IMR-90 (cell line): Measurements from ENCODE around the gene ST6GALNAC4. TPM values are rescaled to one million over a fixed set of nuclear protein-coding genes. Genes with fewer than 3 reads are reported as not detected.

Experiments used
- ATAC-seq: fragments of 200-7000 bp; cut with Tn5 transposase; 2 replicates; pipeline ENCODE4 v1.9.1; 2020; ENCODE audit warnings: low read depth, mild to moderate bottlenecking, moderate library complexity
- BruUV-seq: library from RNA; stranded (reverse); fragments of 400-500 nt; replicated peaks from 2 replicates; lab custom pipeline; 2021; lab: Mats Ljungman, UMichigan
- CTCF ChIA-PET: fragments of 300-600 bp; formaldehyde crosslinking; extraction: SDS; loops from one replicate; lab custom pipeline; 2021; ENCODE audit warnings: antibody characterized with exemption; lab: Yijun Ruan, JAX
- POLR2A ChIA-PET: fragments of 300-600 bp; sonication (Branson Sonifier 250); formaldehyde crosslinking; loops from one replicate; lab custom pipeline; 2022; ENCODE audit warnings: antibody characterized with exemption; ENCODE audit not compliant: unreplicated experiment; lab: Charles Lee
- DNase-seq: peaks from one replicate; pipeline ENCODE4 v3.0.0; 2013
- H2AFZ ChIP-seq: replicated peaks from 2 replicates; pipeline ENCODE3; 2013; ENCODE audit warnings: low read length, mild to moderate bottlenecking; ENCODE audit not compliant: poor library complexity
- H2AK5ac ChIP-seq: 2 replicates; pipeline ENCODE4 v1.6.1; 2013; ENCODE audit warnings: low read depth, low read length, inconsistent platforms
- H2AK9ac ChIP-seq: replicated peaks from 2 replicates; pipeline ENCODE3; 2013; ENCODE audit warnings: mild to moderate bottlenecking, low read depth, low read length, moderate library complexity; ENCODE audit not compliant: poor library complexity
- H2BK120ac ChIP-seq: 2 replicates; pipeline ENCODE4 v1.6.1; 2013; ENCODE audit warnings: low read depth, low read length, inconsistent platforms
- H2BK15ac ChIP-seq: 3 replicates; pipeline ENCODE4 v1.6.1; 2013; ENCODE audit warnings: low read depth, low read length, inconsistent platforms
- H2BK20ac ChIP-seq: 2 replicates; pipeline ENCODE4 v1.6.1; 2013; ENCODE audit warnings: low read depth, mild to moderate bottlenecking, inconsistent platforms, low read length, moderate library complexity
- H2BK5ac ChIP-seq: 2 replicates; pipeline ENCODE4 v1.6.1; 2013; ENCODE audit warnings: mild to moderate bottlenecking, low read depth, low read length, inconsistent platforms; ENCODE audit not compliant: poor library complexity, severe bottlenecking
- H3K14ac ChIP-seq: replicated peaks from 2 replicates; pipeline ENCODE4 v1.6.1; 2013; ENCODE audit warnings: low read depth, low read length, inconsistent platforms
- H3K18ac ChIP-seq: 2 replicates; pipeline ENCODE4 v1.6.1; 2013; ENCODE audit warnings: low read depth, low read length, control low read depth
- H3K23ac ChIP-seq: 2 replicates; pipeline ENCODE4 v1.6.1; 2013; ENCODE audit warnings: low read depth, low read length, inconsistent platforms
- H3K27ac ChIP-seq: 2 replicates; pipeline ENCODE4 v1.5.1; 2013; ENCODE audit warnings: mild to moderate bottlenecking, control low read depth, low read length; ENCODE audit not compliant: insufficient read depth
- H3K27me3 ChIP-seq: 2 replicates; pipeline ENCODE4 v1.6.1; 2013; ENCODE audit warnings: low read length; ENCODE audit not compliant: control insufficient read depth, insufficient read depth
- H3K36me3 ChIP-seq: 2 replicates; pipeline ENCODE4 v1.6.1; 2013; ENCODE audit warnings: low read length, mixed read lengths; ENCODE audit not compliant: control insufficient read depth, insufficient read depth
- H3K4ac ChIP-seq: 2 replicates; pipeline ENCODE4 v1.6.1; 2013; ENCODE audit warnings: low read depth, low read length, inconsistent platforms
- H3K4me1 ChIP-seq: 2 replicates; pipeline ENCODE4 v1.6.1; 2013; ENCODE audit warnings: low read length, mixed read lengths; ENCODE audit not compliant: control insufficient read depth, insufficient read depth
- H3K4me2 ChIP-seq: 2 replicates; pipeline ENCODE4 v1.6.1; 2013; ENCODE audit warnings: low read depth, mild to moderate bottlenecking, control low read depth, low read length, moderate library complexity
- H3K4me3 ChIP-seq: 2 replicates; pipeline ENCODE4 v1.5.1; 2013; ENCODE audit warnings: low read depth, mild to moderate bottlenecking, control low read depth, low read length, moderate library complexity; ENCODE audit not compliant: insufficient read depth
- H3K56ac ChIP-seq: 2 replicates; pipeline ENCODE4 v1.6.1; 2013; ENCODE audit warnings: low read length, inconsistent platforms; ENCODE audit not compliant: insufficient read depth; ENCODE audit errors: extremely low read depth
- H3K79me1 ChIP-seq, 2 experiments: 2 replicates each; pipeline ENCODE4 v1.6.1; 2013; ENCODE audit warnings: low read length in 2 of 2, inconsistent platforms in 1 of 2, low read depth in 1 of 2
- H3K9ac ChIP-seq: 2 replicates; pipeline ENCODE4 v1.6.1; 2013; ENCODE audit warnings: low read depth, low read length, control low read depth
- H3K9me1 ChIP-seq: 2 replicates; pipeline ENCODE4 v1.6.1; 2013; ENCODE audit warnings: low read length, inconsistent platforms; ENCODE audit not compliant: insufficient read depth
- H3K9me3 ChIP-seq: 2 replicates; pipeline ENCODE4 v1.6.1; 2013; ENCODE audit warnings: low read length; ENCODE audit not compliant: control insufficient read depth, insufficient read depth
- H4K20me1 ChIP-seq: 2 replicates; pipeline ENCODE4 v1.6.1; 2013; ENCODE audit warnings: low read length, inconsistent platforms; ENCODE audit not compliant: insufficient read depth
- H4K5ac ChIP-seq: 2 replicates; pipeline ENCODE4 v1.6.1; 2013; ENCODE audit warnings: mild to moderate bottlenecking, low read depth, low read length, control low read depth
- H4K8ac ChIP-seq, 2 experiments: 2 replicates each; pipeline ENCODE4 v1.6.1; 2013; ENCODE audit warnings: low read depth in 2 of 2, low read length in 2 of 2, control low read depth in 1 of 2, inconsistent platforms in 1 of 2
- H4K91ac ChIP-seq: 2 replicates; pipeline ENCODE4 v1.6.1; 2013; ENCODE audit warnings: low read depth, low read length, inconsistent platforms; ENCODE audit not compliant: insufficient read depth
- BHLHE40 ChIP-seq: fragments of 150-350 bp; IDR thresholded peaks from 2 replicates; pipeline ENCODE4 v1.6.1; 2016; ENCODE audit warnings: mild to moderate bottlenecking, low read depth, low read length
- CEBPB ChIP-seq: IDR thresholded peaks from 2 replicates; pipeline ENCODE4 v1.6.1; 2012; ENCODE audit warnings: low read depth, low read length, improper control_type of control experiment
- CHD1 ChIP-seq: IDR thresholded peaks from 2 replicates; pipeline ENCODE4 v1.6.1; 2012; ENCODE audit warnings: low read depth, low read length, improper control_type of control experiment
- CTCF ChIP-seq: conservative IDR thresholded peaks from 2 replicates; pipeline ENCODE4 v1.5.1; 2012; ENCODE audit warnings: mild to moderate bottlenecking, low read depth, low read length, improper control_type of control experiment
- ELK1 ChIP-seq: fragments of 150-350 bp; IDR thresholded peaks from 2 replicates; pipeline ENCODE4 v1.6.1; 2016; ENCODE audit warnings: low read depth, mild to moderate bottlenecking, low read length, moderate library complexity, borderline replicate concordance
- MAFK ChIP-seq: IDR thresholded peaks from 2 replicates; pipeline ENCODE4 v1.6.1; 2012; ENCODE audit warnings: low read depth, low read length, improper control_type of control experiment
- MAZ ChIP-seq: IDR thresholded peaks from 2 replicates; pipeline ENCODE4 v1.6.1; 2012; ENCODE audit warnings: low read depth, mild to moderate bottlenecking, low read length, improper control_type of control experiment, moderate library complexity, borderline replicate concordance
- NFE2L2 ChIP-seq: fragments of 150-350 bp; IDR thresholded peaks from 2 replicates; pipeline ENCODE4 v1.6.1; 2016; ENCODE audit warnings: low read depth, mild to moderate bottlenecking, low read length
- POLR2A ChIP-seq: IDR thresholded peaks from 2 replicates; pipeline ENCODE4 v1.6.1; 2012; ENCODE audit warnings: mild to moderate bottlenecking, low read depth, low read length
- RAD21 ChIP-seq: IDR thresholded peaks from 2 replicates; pipeline ENCODE4 v1.6.1; 2012; ENCODE audit warnings: low read length, improper control_type of control experiment
- RCOR1 ChIP-seq: IDR thresholded peaks from 2 replicates; pipeline ENCODE4 v1.6.1; 2012; ENCODE audit warnings: mild to moderate bottlenecking, low read length, improper control_type of control experiment; ENCODE audit not compliant: insufficient replicate concordance
- SMC3 ChIP-seq: fragments of 150-350 bp; IDR thresholded peaks from 2 replicates; pipeline ENCODE4 v1.6.1; 2016; ENCODE audit warnings: low read depth, mild to moderate bottlenecking, antibody characterized with exemption, low read length, moderate library complexity
- USF2 ChIP-seq: fragments of 150-350 bp; IDR thresholded peaks from 2 replicates; pipeline ENCODE4 v1.6.1; 2017; ENCODE audit warnings: mild to moderate bottlenecking, antibody characterized with exemption, low read length, low read depth
- WGBS, 2 experiments: methylation state at CpG; one replicate each; pipeline versions ENCODE4 v1.1.5 to v1.1.7; 2013; ENCODE audit warnings: missing lambda C conversion rate in 2 of 2; ENCODE audit not compliant: insufficient read length in 1 of 2; ENCODE audit errors: extremely low coverage in 2 of 2; 5-methylcytosine and 5-hydroxymethylcytosine counted together
- dilution Hi-C: fragments of 300-500 bp; cut with HindIII; formaldehyde crosslinking; loops from one replicate; pipeline ENCODE4 v1.14.3; 2018; ENCODE audit warnings: low sequenced_read_pairs; ENCODE audit not compliant: unreplicated experiment
- in situ Hi-C: fragments of 300-500 bp; cut with MboI; formaldehyde crosslinking; loops from 3 replicates; pipeline ENCODE4 v1.14.3; 2019; ENCODE audit warnings: low sequenced_read_pairs, inconsistent platforms, mixed read lengths
- intact Hi-C: fragments of 100-400 bp; cut with micrococcal nuclease; formaldehyde crosslinking; loops from 2 replicates; pipeline ENCODE4 v1.10.0; 2022
- polyA plus RNA-seq, 3 experiments: library from polyadenylated mRNA; depleted of rRNA; stranded (reverse); fragments of >200 nt; gene quantifications; 2 replicates each; pipeline ENCODE4 v1.2.3, GENCODE V29; 2012; ENCODE audit warnings: low replicate concordance in 1 of 3
- total RNA-seq: library from RNA; depleted of rRNA; stranded (reverse); fragments of >200 nt; gene quantifications from 2 replicates; pipeline ENCODE4 v1.2.3, GENCODE V29; 2012

ST6GALNAC4 gene
- total and polyA plus RNA-seq, 2 of the 4 experiments (the other 2 are of a cell fraction), result 12.5 to 32.9 TPM

- H3K4ac ChIP-seq, result no peak overlapping the region
- DNase-seq (no peak), ATAC-seq (no peak)
- no peak overlapping the region for H3K27ac ChIP-seq
- in situ Hi-C loops, result loop anchor here (5.0 kb wide), 1 partner anchor 74 kb away; no protein-coding TSS in a partner anchor
- BruUV-seq, result no TSS peak
- no peak overlapping the region for H2BK20ac ChIP-seq
- H2BK15ac ChIP-seq, result no peak overlapping the region
- ChIA-PET POLR2A (no interaction called here), CTCF (no interaction called here)
- H3K4me2 ChIP-seq, result no peak overlapping the region
- H3K14ac ChIP-seq, result no peak overlapping the region
- no peak overlapping the region for H2AK5ac ChIP-seq
- H3K9me1 ChIP-seq, result peaks cover 9% of the 10 kb centered on the region
- H4K91ac ChIP-seq, result no peak overlapping the region
- no peaks in the 10 kb centered on the region for H3K27me3 ChIP-seq
- H2BK5ac ChIP-seq, result no peak overlapping the region
- H3K9me3 ChIP-seq, result no peaks in the 10 kb centered on the region; the same call in 1 of the 2 replicates
- no peak overlapping the region for H3K9ac ChIP-seq
- no peak overlapping the region for H3K56ac ChIP-seq
- no peak overlapping the region for H4K8ac ChIP-seq
- H3K18ac ChIP-seq, result no peak overlapping the region
- WGBS, 2 experiments, result no CpG with 5 or more reads among the region's 1 CpG
- H3K4me1 ChIP-seq, result peaks cover 15% of the 10 kb centered on the region
- no peak overlapping the region for H3K4me3 ChIP-seq
- peaks cover 23% of the 10 kb centered on the region for H4K20me1 ChIP-seq
- peaks cover 23 to 78% of the 10 kb centered on the region in 2 experiments for H3K79me1 ChIP-seq
- no peaks in the 10 kb centered on the region for H3K36me3 ChIP-seq
- dilution Hi-C loops, result no loop called here
- H3K23ac ChIP-seq, result no peak overlapping the region
- no peak overlapping the region for H2BK120ac ChIP-seq
- no peak overlapping the region for H2AFZ ChIP-seq
- H2AK9ac ChIP-seq, result no peak overlapping the region
- H4K5ac ChIP-seq, result no peak overlapping the region
- TF ChIP-seq CTCF (no peak), MAFK (no peak), CHD1 (no peak), NFE2L2 (no peak), RAD21 (no peak), SMC3 (no peak), BHLHE40 (no peak), CEBPB (no peak), USF2 (no peak), POLR2A (no peak), RCOR1 (no peak), MAZ (no peak), ELK1 (no peak)
- intact Hi-C loops, result no loop called here
These were observed 41.9 kb upstream of the ST6GALNAC4 start for GRCh38 chr9:127958728-127959127.
